Diencephalon (tissue), 1 donor: ENCODE data around the gene DCTN1. TPM values are rescaled to one million over a fixed set of nuclear protein-coding genes. Genes with fewer than 3 reads are reported as not detected.

ENCODE experiments used
- small RNA-seq: library from RNA; depleted of rRNA; stranded (forward); fragments of <200 nt; gene quantifications from one replicate; pipeline ENCODE3, GENCODE V24; 2014
- total RNA-seq: library from RNA; depleted of rRNA; stranded (reverse); fragments of >200 nt; gene quantifications from one replicate; pipeline ENCODE4 v1.2.3, GENCODE V29; 2014

Gene DCTN1
- total RNA-seq: 159 TPM

DNA sequence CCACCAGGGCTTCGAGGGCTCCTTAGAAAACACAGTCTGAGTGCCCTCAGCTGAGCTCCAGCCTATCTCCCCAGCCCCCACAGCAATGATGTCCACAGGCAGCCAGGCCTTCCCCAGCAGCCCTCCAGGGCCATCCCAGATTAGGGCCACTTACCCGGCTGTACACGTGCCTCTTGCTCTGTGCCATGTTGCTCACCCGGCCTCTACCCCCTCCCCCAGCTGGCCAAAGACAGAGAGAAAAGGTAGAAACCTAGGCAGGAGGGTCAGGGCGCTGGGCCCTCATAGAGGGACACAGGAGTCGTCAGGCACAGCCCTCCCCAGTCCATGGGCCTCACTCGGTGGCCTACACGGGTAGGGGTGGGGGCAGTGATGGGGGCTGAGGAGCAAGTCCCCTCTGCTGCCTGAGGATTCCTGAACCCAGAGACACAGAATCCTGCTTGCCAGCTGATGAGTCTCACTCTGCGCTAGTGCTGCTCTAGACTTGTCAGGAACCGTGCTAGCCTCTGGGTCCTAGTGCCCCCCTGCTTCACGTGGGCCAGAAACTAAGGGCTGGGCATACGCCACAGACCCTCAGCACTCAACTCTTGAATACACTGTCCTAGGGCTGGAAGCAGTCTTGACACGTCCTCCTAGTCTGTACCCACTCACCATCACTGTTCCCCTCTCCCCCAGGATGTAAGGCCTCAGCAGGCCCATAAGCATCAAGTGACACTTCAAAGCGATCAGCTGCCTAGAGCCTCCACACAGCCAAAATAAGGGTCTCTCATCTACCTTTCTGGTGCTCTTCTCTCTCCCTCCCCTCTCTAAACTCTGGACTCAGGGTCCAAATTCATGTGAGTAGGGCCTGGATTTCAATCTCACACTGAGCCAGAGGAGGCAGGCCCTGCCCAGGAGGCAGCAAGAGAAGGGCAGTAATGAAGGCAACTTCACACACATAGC lies at the start of gene DCTN1:
DCTN1 (minus strand) TSS at position 461 of the 939 bp plus-strand sequence; CDS start at position 187, 274 bp downstream.

DNA sequence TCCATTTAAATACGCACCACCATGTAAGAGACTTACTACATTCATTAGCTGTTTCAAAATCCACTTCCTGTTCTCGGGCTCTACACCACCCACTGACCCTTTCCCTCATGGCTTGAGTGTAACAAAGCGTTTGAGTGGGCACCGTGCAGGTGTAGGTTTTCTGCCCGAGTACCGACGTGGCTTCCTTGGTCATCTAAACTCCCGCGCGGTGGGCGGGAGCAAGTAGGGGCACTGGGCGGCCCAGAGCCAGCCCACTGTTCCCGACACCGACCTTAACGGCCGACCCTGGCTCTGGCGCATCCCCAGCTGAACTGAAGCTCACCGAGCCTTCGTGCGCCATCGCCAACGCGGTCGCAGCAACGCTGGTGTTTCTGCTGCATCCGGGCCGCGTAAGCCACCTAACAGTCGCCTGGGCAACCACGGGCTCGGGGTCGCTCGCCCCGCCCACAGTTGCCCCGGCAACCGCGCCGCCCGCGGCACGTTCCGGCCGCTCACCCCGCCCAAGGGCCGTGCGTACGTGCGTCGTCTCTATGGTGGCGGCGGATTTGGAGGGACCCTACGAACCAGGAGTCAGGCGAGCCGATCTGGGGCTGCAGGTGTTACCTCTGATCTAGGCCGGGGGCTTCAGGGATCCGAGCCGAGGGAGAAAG lies 41.2 kb upstream of the DCTN1 start, which contains the start of the genes C2orf81 and WDR54:
C2orf81 (minus strand) TSS at position 399 of the 650 bp plus-strand sequence; CDS start at position 340, 59 bp downstream.
WDR54 (plus strand) TSS at position 510 of the 650 bp plus-strand sequence. CDS start 424 bp downstream, outside the sequence.

DNA sequence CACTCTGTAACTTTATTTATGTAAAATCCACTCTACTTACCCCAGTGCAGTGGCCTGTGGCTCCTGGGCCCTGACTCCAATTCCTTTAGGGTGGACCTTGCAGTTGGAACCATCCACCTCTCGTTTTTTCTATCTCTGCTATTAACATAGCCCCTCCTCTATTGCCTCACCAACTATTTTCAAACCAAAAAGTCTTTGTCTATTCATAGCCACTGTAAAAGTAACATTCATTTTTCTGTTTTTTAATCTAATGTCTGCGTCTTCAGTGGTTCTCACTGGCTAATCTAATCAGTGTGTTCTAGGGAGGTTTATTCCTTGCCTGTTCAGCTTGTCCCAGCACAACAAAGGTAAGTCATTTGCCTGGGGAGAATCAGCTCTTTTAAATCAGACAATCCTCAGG lies 36.8 kb downstream of the DCTN1 start, which contains the start of gene SLC4A5:
SLC4A5 (minus strand) TSS at position 101 of the 400 bp plus-strand sequence. CDS start 28,393 bp downstream, outside the sequence.

Small RNA genes lying within 50 kb of the gene (small RNA-seq; reads per million reads assigned to genes)
- gene RNU6-542P (not detected), gene TAF13P2 (not detected)

Other genes starting within 250 kb of the DCTN1 start
- gene BOLA3, start 232.4 kb downstream of the DCTN1 start, total RNA-seq: 45.2 TPM
- 52.4 TPM for gene MOB1A, start 201.4 kb downstream of the DCTN1 start, total RNA-seq
- 31.1 TPM for gene MTHFD2, start 181.7 kb downstream of the DCTN1 start, total RNA-seq
- 3.2 TPM for gene SLC4A5, start 36.9 kb downstream of the DCTN1 start, total RNA-seq
- gene C2orf81, start 41.3 kb upstream of the DCTN1 start, total RNA-seq: 0.92 TPM
- 34.4 TPM for gene WDR54, start 41.4 kb upstream of the DCTN1 start, total RNA-seq
- 11.1 TPM for gene RTKN, start 61.6 kb upstream of the DCTN1 start, total RNA-seq
- gene INO80B, start 74.8 kb upstream of the DCTN1 start, total RNA-seq: 10.1 TPM
- 26.5 TPM for gene WBP1, start 78.1 kb upstream of the DCTN1 start, total RNA-seq
- 23.1 TPM for gene MOGS, start 85.1 kb upstream of the DCTN1 start, total RNA-seq
- gene MRPL53, start 92.4 kb upstream of the DCTN1 start, total RNA-seq: 15.0 TPM
- gene CCDC142, start 102.7 kb upstream of the DCTN1 start, total RNA-seq: 31.1 TPM
- gene TTC31, start 102.8 kb upstream of the DCTN1 start, total RNA-seq: 11.8 TPM
- not detected for gene LBX2, start 119.3 kb upstream of the DCTN1 start, total RNA-seq
- 9.5 TPM for gene PCGF1, start 127.4 kb upstream of the DCTN1 start, total RNA-seq
- not detected for gene TLX2, start 134.1 kb upstream of the DCTN1 start, total RNA-seq
- gene DQX1, start 145.9 kb upstream of the DCTN1 start, total RNA-seq: not detected
- 48.2 TPM for gene AUP1, start 149.4 kb upstream of the DCTN1 start, total RNA-seq
- gene HTRA2, start 149.6 kb upstream of the DCTN1 start, total RNA-seq: 46.1 TPM
- 6.7 TPM for gene LOXL3, start 173.6 kb upstream of the DCTN1 start, total RNA-seq
- 5.3 TPM for gene DOK1, start 174.4 kb upstream of the DCTN1 start, total RNA-seq